ENCODE results near the gene IGFL2.

GRCh38 chr19:46134527-46134926 lies 13.5 kb upstream of the IGFL2 start:
- TF ChIP-seq, protein P1, sequence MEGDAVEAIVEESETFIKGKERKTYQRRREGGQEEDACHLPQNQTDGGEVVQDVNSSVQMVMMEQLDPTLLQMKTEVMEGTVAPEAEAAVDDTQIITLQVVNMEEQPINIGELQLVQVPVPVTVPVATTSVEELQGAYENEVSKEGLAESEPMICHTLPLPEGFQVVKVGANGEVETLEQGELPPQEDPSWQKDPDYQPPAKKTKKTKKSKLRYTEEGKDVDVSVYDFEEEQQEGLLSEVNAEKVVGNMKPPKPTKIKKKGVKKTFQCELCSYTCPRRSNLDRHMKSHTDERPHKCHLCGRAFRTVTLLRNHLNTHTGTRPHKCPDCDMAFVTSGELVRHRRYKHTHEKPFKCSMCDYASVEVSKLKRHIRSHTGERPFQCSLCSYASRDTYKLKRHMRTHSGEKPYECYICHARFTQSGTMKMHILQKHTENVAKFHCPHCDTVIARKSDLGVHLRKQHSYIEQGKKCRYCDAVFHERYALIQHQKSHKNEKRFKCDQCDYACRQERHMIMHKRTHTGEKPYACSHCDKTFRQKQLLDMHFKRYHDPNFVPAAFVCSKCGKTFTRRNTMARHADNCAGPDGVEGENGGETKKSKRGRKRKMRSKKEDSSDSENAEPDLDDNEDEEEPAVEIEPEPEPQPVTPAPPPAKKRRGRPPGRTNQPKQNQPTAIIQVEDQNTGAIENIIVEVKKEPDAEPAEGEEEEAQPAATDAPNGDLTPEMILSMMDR (IDR thresholded peaks at IDR 0.05) = no peak
- no peak for TF ChIP-seq POLR2AphosphoS5 (IDR thresholded peaks at IDR 0.05; ENCODE audit: low read depth, low read length)
- TF ChIP-seq, protein P2, sequence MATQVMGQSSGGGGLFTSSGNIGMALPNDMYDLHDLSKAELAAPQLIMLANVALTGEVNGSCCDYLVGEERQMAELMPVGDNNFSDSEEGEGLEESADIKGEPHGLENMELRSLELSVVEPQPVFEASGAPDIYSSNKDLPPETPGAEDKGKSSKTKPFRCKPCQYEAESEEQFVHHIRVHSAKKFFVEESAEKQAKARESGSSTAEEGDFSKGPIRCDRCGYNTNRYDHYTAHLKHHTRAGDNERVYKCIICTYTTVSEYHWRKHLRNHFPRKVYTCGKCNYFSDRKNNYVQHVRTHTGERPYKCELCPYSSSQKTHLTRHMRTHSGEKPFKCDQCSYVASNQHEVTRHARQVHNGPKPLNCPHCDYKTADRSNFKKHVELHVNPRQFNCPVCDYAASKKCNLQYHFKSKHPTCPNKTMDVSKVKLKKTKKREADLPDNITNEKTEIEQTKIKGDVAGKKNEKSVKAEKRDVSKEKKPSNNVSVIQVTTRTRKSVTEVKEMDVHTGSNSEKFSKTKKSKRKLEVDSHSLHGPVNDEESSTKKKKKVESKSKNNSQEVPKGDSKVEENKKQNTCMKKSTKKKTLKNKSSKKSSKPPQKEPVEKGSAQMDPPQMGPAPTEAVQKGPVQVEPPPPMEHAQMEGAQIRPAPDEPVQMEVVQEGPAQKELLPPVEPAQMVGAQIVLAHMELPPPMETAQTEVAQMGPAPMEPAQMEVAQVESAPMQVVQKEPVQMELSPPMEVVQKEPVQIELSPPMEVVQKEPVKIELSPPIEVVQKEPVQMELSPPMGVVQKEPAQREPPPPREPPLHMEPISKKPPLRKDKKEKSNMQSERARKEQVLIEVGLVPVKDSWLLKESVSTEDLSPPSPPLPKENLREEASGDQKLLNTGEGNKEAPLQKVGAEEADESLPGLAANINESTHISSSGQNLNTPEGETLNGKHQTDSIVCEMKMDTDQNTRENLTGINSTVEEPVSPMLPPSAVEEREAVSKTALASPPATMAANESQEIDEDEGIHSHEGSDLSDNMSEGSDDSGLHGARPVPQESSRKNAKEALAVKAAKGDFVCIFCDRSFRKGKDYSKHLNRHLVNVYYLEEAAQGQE (IDR thresholded peaks at IDR 0.05; ENCODE audit: insufficient read depth in 1 of 2, low read depth in 2 of 2, low read length in 1 of 2) = no peak
- TF ChIP-seq SIN3A (IDR thresholded peaks at IDR 0.05; ENCODE audit: borderline replicate concordance, insufficient read depth, low read depth, low read length) = no peak
- TF ChIP-seq TCF7L2 (IDR thresholded peaks at IDR 0.05; ENCODE audit: low read depth, low read length) = no peak

All from Panc1 (cell line).